NCI-H146 treated with DMSO at 0.1 percent for 48 hours (cell line): Measurements from ENCODE around the gene ARMH1.
"Not testable (repeated sequence)": the region's sequence is repeated elsewhere in the genome, so short reads cannot be mapped to it uniquely, and the experiment has no call there.

ENCODE experiments used
- DNase-seq: peaks from one replicate; lab custom pipeline; 2025; ENCODE audit not compliant: unreplicated experiment; lab: John Stamatoyannopoulos, UW

Gene ARMH1

DNA sequence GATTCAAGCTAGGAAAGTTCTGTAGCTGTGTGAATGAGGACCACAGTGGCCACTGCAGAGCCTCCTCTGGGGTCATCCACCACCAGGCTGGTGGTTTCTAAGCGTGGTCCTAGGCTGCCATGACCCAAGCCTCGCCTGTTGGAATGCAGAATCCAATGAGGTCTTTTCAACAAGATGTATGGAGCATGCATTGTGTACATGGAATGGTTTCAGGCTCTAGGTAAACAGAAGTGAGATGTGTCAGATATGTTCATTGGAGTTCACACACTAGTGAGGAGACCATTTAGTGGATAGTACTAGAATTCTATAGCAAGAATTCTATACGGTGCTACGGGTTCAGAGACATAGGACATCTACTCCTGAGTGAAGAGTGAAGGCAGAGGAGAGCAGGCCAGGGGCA, 45.8 kb downstream of the ARMH1 start:
- no peak for DNase-seq

DNA sequence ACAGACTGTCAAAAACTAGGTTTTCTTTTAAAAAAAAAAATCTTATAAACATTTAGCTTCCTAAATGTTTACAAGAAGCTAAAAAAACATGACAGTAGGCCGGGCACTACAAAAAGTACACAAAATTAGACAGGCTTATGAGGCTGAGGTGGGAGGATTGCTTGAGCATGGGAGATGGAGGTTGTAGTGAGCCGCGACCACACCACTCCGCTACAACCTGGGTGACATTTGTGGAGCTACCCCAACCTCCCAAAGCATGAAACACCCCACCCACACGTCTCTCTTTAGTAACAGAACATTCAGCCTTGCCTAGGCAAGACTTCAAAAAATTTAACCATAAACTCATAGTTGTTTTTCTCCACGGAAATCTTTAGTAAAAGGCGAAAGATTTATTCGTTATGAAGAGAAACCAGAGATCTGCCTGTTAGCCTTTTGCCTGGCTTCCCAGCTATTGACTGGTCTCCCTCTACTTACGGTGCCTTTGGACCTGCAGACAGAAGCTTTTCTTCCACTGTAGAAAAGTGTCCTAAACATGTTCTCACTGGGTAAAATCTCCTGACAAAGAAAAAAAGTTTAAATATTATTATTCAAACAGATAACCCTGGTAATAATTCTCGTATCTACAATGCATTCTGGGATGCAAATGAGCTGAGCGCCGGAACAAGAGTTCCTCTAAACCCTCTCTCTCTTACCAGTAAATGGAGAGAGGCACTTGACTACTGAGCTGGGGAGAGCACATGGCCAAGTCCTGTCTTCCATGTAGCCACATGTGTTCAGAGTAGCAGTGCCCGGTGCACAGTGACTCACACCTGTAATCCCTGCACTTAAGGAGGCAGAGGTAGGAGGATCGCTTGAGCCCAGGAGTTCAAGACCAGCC, 47.2 kb downstream of the ARMH1 start:
- DNase-seq, result no peak

GRCh38 chr1:44723064-44723463, 48.5 kb downstream of the ARMH1 start:
- DNase-seq, result no peak

- DNase-seq, result no peak
Observed at GRCh38 chr1:44723496-44724295, 49.2 kb downstream of the ARMH1 start.

GRCh38 chr1:44724296-44724954, 49.9 kb downstream of the ARMH1 start:
- no peak for DNase-seq

DNA sequence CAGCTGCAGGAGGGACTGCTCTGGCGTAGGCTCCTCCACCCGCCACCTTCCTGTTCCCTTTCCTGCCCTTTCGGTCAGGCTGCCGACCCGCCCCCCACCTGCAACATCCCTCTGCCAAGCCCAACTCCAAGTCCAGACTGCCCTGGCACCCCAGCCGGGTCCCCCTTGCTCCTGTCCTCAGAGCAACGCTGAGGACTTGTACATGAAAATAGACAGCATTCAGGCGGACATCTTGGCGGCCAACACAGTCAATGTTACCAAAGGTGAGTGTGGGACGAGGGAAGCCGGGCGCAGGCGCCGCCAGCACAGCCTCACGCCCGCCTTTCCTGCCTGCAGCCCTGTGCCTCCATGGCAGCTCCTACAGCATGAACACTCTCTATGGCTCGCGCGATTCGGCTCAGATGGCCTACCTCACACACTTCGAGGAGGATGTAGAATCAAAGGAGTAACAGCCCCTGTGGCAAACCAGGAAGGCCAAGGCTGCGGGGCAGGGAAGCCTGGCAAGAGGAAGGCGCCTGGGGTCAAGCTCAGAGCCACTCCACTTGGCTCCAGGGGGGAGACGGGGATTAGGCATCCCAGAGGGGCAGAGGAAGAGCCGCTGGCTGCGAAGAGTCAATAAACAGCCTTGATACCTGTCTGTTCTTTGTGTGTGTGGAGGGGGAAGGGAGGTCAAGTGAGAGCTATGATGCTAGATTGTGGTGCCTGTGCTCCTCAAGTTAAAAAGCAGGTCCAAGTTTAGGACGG, 50.6 kb downstream of the ARMH1 start:
- no peak for DNase-seq

DNA sequence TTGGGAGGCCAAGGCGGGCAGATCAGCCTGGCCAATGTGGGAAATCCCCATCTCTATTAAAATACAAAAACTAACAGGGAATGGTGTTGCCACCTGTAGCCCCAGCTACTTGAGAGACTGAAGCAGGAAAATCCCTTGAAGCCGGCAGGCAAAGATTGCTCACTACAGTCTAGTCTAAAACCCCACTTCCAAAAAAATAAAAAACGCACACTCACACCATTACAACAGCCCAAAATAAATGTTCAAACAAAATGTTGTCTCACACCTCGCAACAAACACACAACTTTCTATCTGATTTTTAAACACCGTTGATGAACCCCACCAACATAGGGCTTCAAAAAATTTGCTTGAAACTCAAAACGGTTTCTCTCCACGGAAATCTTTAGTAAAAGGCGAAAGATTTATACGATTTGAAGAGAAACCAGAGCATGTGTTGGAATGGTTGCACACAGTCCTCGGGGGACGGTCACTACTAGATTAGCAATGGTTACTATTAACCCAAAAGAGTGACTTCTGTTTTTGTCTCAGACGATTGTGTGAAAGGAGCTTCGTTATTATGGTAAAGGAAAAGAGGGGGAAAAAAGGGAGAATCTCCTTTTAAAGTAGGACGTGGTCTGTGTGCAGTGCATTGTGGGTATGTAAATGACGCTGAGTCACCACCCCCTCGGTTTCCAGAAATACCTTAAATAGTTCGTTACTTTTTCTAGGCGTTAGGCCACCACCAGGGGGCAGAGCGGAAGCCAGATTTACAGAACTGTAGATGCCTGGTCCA, 56.4 kb downstream of the ARMH1 start, which contains the start of gene RNU5D-1:
TSS of gene RNU5D-1 (minus strand) at position 430 of the 772 bp plus-strand sequence.
- DNase-seq, result peak; percentile 87

GRCh38 chr1:44733365-44733764, 58.9 kb downstream of the ARMH1 start:
- no peak for DNase-seq

DNA sequence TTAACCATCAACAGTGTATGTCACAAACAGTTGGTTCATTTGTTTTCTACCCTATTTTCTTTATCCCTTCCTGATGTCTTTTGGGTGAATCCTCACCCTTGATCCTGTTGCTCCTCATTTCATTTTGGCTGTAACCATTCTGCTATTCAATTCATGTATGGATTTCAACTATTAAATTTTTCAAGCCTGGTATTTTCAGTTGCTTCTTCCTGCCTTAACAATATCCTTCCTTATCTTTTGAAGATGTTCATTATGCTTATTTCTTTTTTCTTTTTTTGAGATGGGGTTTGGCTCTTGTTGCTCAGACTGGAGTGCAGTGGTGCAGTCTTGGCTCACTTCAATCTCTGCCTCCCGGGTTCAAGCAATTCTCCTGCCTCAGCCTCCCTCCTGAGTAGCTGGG, 59.3 kb downstream of the ARMH1 start:
- DNase-seq, result no peak

- no peak for DNase-seq
Observed at GRCh38 chr1:44735992-44736391, 61.5 kb downstream of the ARMH1 start.

DNA sequence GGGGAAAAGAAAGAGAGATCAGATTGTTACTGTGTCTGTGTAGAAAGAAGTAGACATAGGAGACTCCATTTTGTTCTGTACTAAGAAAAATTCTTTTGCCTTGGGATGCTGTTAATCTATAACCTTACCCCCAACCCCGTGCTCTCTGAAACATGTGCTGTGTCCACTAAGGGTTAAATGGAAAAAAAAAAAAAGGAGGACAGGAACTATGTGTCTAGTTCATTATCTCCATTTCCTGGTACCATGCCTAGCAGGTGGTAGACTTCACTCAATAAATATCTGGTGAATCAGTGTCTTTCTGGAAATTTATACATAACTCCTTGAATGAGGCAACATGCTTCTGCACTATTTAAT, 64.4 kb downstream of the ARMH1 start:
- DNase-seq, result not testable (repeated sequence)

DNA sequence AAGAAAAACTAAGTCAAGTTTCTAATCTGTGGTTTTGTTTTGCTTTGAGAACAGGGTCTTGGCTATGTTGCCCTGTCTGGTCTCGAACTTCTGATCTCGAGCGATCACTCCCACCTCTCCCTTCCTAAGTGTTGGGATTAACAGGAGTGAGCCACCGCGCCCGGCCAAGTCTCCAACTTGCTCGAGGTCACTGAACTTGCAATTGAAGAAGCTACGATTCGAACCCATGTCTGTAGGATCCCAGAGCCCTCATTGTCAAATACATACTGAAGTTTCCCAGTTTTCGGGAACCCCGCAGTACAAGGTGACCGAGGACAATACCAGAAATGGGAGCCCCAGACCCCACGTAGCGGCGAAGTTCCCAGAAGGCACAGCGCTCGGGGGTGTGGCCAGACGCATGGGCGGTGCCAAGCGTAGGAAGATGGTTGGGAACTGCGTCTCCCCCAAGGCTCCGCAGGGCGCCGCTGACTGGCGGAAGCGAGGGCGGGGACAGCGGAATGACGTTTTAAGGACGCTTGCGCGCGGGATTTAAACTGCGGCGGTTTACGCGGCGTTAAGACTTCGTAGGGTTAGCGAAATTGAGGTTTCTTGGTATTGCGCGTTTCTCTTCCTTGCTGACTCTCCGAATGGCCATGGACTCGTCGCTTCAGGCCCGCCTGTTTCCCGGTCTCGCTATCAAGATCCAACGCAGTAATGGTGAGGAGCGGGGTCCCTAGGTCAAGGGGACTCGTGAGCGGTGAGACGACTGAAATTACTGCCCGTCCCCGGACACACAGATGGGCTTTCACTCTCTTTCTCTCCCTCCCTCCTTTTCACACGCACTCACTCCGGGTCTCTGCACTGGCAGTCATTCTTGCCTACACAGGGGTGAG, 65.0 kb downstream of the ARMH1 start, which contains the start of gene KIF2C:
TSS of gene KIF2C (plus strand) at position 531 of the 872 bp plus-strand sequence. CDS start at position 627, 96 bp downstream.
- peak; percentile 80 for DNase-seq

- DNase-seq, result no peak
Observed at GRCh38 chr1:44740179-44740617, 65.7 kb downstream of the ARMH1 start.

GRCh38 chr1:44743211-44743610, 68.7 kb downstream of the ARMH1 start:
- DNase-seq, result no peak

DNA sequence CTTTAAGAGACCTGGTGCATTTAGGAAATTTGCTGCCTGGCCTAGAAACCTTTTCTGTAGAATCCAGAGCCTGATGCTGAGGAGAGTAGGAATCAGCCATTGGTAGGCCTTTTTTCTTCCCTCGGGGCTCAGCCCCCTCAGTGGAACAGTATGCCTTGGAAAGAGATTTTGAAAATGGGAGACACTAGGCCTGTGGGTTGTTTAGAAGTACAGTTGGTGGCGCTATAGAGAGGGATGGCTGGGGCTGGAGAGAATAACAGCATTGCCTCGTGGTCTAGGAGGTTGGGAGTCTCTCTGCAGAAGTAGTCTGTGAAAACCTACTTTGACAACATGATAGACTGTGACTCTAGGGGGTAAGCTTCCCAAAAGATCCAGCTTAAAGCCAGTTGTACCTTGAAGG, 73.4 kb downstream of the ARMH1 start:
- no peak for DNase-seq

GRCh38 chr1:44757420-44757819, 82.9 kb downstream of the ARMH1 start:
- DNase-seq, result no peak

DNA sequence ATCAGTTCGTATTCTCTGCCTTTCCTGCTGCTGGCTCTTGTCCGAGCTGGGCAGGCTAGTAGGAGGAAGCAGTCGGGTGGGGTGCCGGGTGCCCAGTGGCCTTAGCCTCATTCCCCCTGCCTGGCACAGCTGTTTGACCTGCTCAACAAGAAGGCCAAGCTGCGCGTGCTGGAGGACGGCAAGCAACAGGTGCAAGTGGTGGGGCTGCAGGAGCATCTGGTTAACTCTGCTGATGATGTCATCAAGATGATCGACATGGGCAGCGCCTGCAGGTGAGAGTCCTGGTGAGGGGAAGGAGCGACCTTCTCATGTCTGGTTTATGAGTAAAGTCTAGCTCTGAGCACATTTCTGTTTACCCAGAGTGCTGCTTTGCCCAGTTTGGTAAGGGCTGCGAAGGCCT, 84.6 kb downstream of the ARMH1 start:
- no peak for DNase-seq

- DNase-seq, result no peak
Observed at GRCh38 chr1:44760876-44761275, 86.4 kb downstream of the ARMH1 start.

GRCh38 chr1:44766421-44766820, 91.9 kb downstream of the ARMH1 start:
- not testable (repeated sequence) for DNase-seq
